NCI-H2196 (cell line): ENCODE measurements around the gene GNA12.
"Not testable (repeated sequence)": the region's sequence is repeated elsewhere in the genome, so short reads cannot be mapped to it uniquely, and the experiment has no call there.

Experiments used
- DNase-seq: peaks from one replicate; lab custom pipeline; 2025; ENCODE audit not compliant: unreplicated experiment; lab: John Stamatoyannopoulos, UW

Gene GNA12

GRCh38 chr7:2701424-2701823 is 142.7 kb downstream of the GNA12 start:
- DNase-seq: no peak

GRCh38 chr7:2700141-2700850 is 143.8 kb downstream of the GNA12 start:
- no peak for DNase-seq

- DNase-seq: no peak
Measured at GRCh38 chr7:2699289-2699620, 144.9 kb downstream of the GNA12 start.

- DNase-seq: no peak
Measured at GRCh38 chr7:2698581-2699288, 145.4 kb downstream of the GNA12 start.

- DNase-seq: not testable (repeated sequence)
Measured at GRCh38 chr7:2694122-2694436, 150.0 kb downstream of the GNA12 start.

GRCh38 chr7:2693420-2694121 is 150.5 kb downstream of the GNA12 start:
- not testable (repeated sequence) for DNase-seq

- no peak for DNase-seq
Measured at GRCh38 chr7:2692543-2692942, 151.6 kb downstream of the GNA12 start.

- not testable (repeated sequence) for DNase-seq
Measured at GRCh38 chr7:2691932-2692439, 152.1 kb downstream of the GNA12 start.

- no peak for DNase-seq
Measured at GRCh38 chr7:2691011-2691707, 152.9 kb downstream of the GNA12 start.

- no peak for DNase-seq
Measured at GRCh38 chr7:2689951-2690705, 154.0 kb downstream of the GNA12 start.

- no peak for DNase-seq
Measured at GRCh38 chr7:2689343-2689847, 154.7 kb downstream of the GNA12 start.

- DNase-seq: no peak
Measured at GRCh38 chr7:2688409-2689342, 155.4 kb downstream of the GNA12 start.

GRCh38 chr7:2687881-2688318 is 156.2 kb downstream of the GNA12 start, which contains the start of gene AMZ1:
Gene AMZ1, plus strand, starts transcription at chr7:2688202. Its CDS starts 12,250 bp downstream, at chr7:2700452.
- no peak for DNase-seq

- no peak for DNase-seq
Measured at GRCh38 chr7:2687338-2687869, 156.7 kb downstream of the GNA12 start.

GRCh38 chr7:2686101-2686500 is 158.0 kb downstream of the GNA12 start:
- DNase-seq: no peak

GRCh38 chr7:2684501-2684900 is 159.6 kb downstream of the GNA12 start:
- no peak for DNase-seq

GRCh38 chr7:2681929-2682799 is 161.9 kb downstream of the GNA12 start:
- no peak for DNase-seq
